Mesenchymal stem cell (in vitro differentiated cells and primary cell): ENCODE data around the gene SPNS3.

Experiments
- DNase-seq: peaks from one replicate; pipeline ENCODE4 v3.0.0-alpha.2; 2013
- H2AFZ ChIP-seq: one replicate; pipeline ENCODE4 v1.6.1; 2013; ENCODE audit warnings: low read depth, mild to moderate bottlenecking, control low read depth, inconsistent platforms, low read length, moderate library complexity
- H2AK5ac ChIP-seq: 2 replicates; pipeline ENCODE4 v1.6.1; 2013; ENCODE audit warnings: low read length, moderate library complexity, mild to moderate bottlenecking, inconsistent platforms; ENCODE audit not compliant: severe bottlenecking
- H2BK120ac ChIP-seq: one replicate; pipeline ENCODE4 v1.6.1; 2013; ENCODE audit warnings: low read depth, mild to moderate bottlenecking, inconsistent platforms, low read length, moderate library complexity
- H2BK12ac ChIP-seq, 2 experiments: one replicate each; pipeline ENCODE4 v1.6.1; 2013; ENCODE audit warnings: inconsistent platforms in 2 of 2, low read length in 2 of 2, mild to moderate bottlenecking in 2 of 2, moderate library complexity in 2 of 2, control low read depth in 1 of 2
- H2BK15ac ChIP-seq: one replicate; pipeline ENCODE4 v1.6.1; 2013; ENCODE audit warnings: mild to moderate bottlenecking, low read depth, inconsistent platforms; ENCODE audit not compliant: poor library complexity, severe bottlenecking
- H2BK5ac ChIP-seq: 2 replicates; pipeline ENCODE4 v1.6.1; 2013; ENCODE audit warnings: low read depth, mild to moderate bottlenecking, low read length, control low read depth, inconsistent platforms; ENCODE audit not compliant: poor library complexity, severe bottlenecking
- H3K14ac ChIP-seq, 2 experiments: one replicate each; pipeline ENCODE4 v1.6.1; 2013; ENCODE audit warnings: inconsistent platforms in 2 of 2, low read length in 2 of 2, control low read depth in 1 of 2, mild to moderate bottlenecking in 1 of 2, moderate library complexity in 1 of 2
- H3K18ac ChIP-seq, 2 experiments: one replicate each; pipeline ENCODE4 v1.6.1; 2013; ENCODE audit warnings: inconsistent platforms in 2 of 2, low read length in 2 of 2, control low read depth in 1 of 2, low read depth in 1 of 2, mild to moderate bottlenecking in 1 of 2
- H3K23ac ChIP-seq, 2 experiments: one replicate each; pipeline ENCODE4 v1.6.1; 2013; ENCODE audit warnings: inconsistent platforms in 2 of 2, low read length in 2 of 2, mild to moderate bottlenecking in 2 of 2, moderate library complexity in 2 of 2, control low read depth in 1 of 2
- H3K27ac ChIP-seq: 2 replicates; pipeline ENCODE4 v1.5.1; 2013; ENCODE audit warnings: mild to moderate bottlenecking, moderate library complexity, low read length, control low read depth, inconsistent platforms; ENCODE audit not compliant: poor library complexity, severe bottlenecking
- H3K27me3 ChIP-seq, 2 experiments: 2 replicates each; pipeline versions ENCODE4 v1.6.1 to v1.7.0; 2013; ENCODE audit warnings: low read length in 2 of 2, mild to moderate bottlenecking in 2 of 2, moderate library complexity in 2 of 2, control low read depth in 1 of 2, inconsistent platforms in 1 of 2; ENCODE audit not compliant: control insufficient read depth in 1 of 2, insufficient read depth in 1 of 2
- H3K36me3 ChIP-seq, 2 experiments: 2 replicates each; pipeline versions ENCODE4 v1.6.1 to v1.7.0; 2013; ENCODE audit warnings: low read length in 2 of 2, control low read depth in 1 of 2, inconsistent platforms in 1 of 2, low read depth in 1 of 2, mild to moderate bottlenecking in 1 of 2; ENCODE audit not compliant: insufficient read depth in 2 of 2, control insufficient read depth in 1 of 2
- H3K4ac ChIP-seq, 2 experiments: one replicate each; pipeline ENCODE4 v1.6.1; 2013; ENCODE audit warnings: inconsistent platforms in 2 of 2, low read length in 2 of 2, mild to moderate bottlenecking in 2 of 2, moderate library complexity in 2 of 2, control low read depth in 1 of 2, low read depth in 1 of 2
- H3K4me1 ChIP-seq: 2 replicates; pipeline ENCODE4 v1.6.1; 2013; ENCODE audit warnings: low read depth, low read length, control low read depth; ENCODE audit not compliant: control insufficient read depth, insufficient read depth
- H3K4me2 ChIP-seq: 2 replicates; pipeline ENCODE4 v1.6.1; 2013; ENCODE audit warnings: low read length, mild to moderate bottlenecking, inconsistent platforms; ENCODE audit not compliant: poor library complexity, severe bottlenecking
- H3K4me3 ChIP-seq, 2 experiments: 2 replicates each; pipeline versions ENCODE4 v1.5.1 to v1.7.0; 2013; ENCODE audit warnings: low read length in 2 of 2, mild to moderate bottlenecking in 2 of 2, control low read depth in 1 of 2, low read depth in 1 of 2; ENCODE audit not compliant: insufficient read depth in 1 of 2
- H3K79me1 ChIP-seq: replicated peaks from 2 replicates; pipeline ENCODE4 v1.6.1; 2013; ENCODE audit warnings: mild to moderate bottlenecking, control low read depth, low read length, inconsistent platforms; ENCODE audit not compliant: poor library complexity, severe bottlenecking
- H3K9ac ChIP-seq: 2 replicates; pipeline ENCODE4 v1.7.0; 2013; ENCODE audit warnings: mild to moderate bottlenecking, low read length, moderate library complexity
- H3K9me3 ChIP-seq: 2 replicates; pipeline ENCODE4 v1.7.0; 2013; ENCODE audit warnings: mild to moderate bottlenecking, low read length; ENCODE audit not compliant: control insufficient read depth
- H4K8ac ChIP-seq: one replicate; pipeline ENCODE4 v1.6.1; 2013; ENCODE audit warnings: inconsistent platforms, mild to moderate bottlenecking, low read length, moderate library complexity
- H4K91ac ChIP-seq: one replicate; pipeline ENCODE4 v1.6.1; 2013; ENCODE audit warnings: mild to moderate bottlenecking, low read length, inconsistent platforms
- WGBS: methylation state at CpG from one replicate; pipeline ENCODE4 v1.1.7; 2013; ENCODE audit warnings: mixed read lengths; 5-methylcytosine and 5-hydroxymethylcytosine counted together

Gene SPNS3

GRCh38 chr17:4513113-4514032, 79.6 kb downstream of the SPNS3 start:
- Histone ChIP-seq H3K9ac (no peak overlapping the region), H2BK12ac (no peak overlapping the region), H3K27me3 (peaks cover 19 to 46% of the 10 kb centered on the region in 2 experiments), H3K4me1 (peaks cover 18% of the 10 kb centered on the region), H3K79me1 (peaks cover 6% of the 10 kb centered on the region), H3K18ac (no peak overlapping the region), H3K23ac (no peak overlapping the region), H3K4me3 (no peak overlapping the region), H3K9me3 (no peaks in the 10 kb centered on the region), H2BK5ac (no peak overlapping the region), H3K27ac (no peak overlapping the region), H2AK5ac (no peak overlapping the region), H2BK120ac (no peak overlapping the region), H4K91ac (peak overlapping the region; percentile 34), H3K36me3 (peaks cover 0 to 37% of the 10 kb centered on the region in 2 experiments), H3K14ac (peak overlapping the region in 1 of 2 experiments; percentile 90), H3K4me2 (no peak overlapping the region), H3K4ac (no peak overlapping the region), H4K8ac (no peak overlapping the region), H2BK15ac (no peak overlapping the region), H2AFZ (no peak overlapping the region)
- WGBS, result 85% methylated on average over 24 of the region's 24 CpGs
- DNase-seq, result no peak

DNA sequence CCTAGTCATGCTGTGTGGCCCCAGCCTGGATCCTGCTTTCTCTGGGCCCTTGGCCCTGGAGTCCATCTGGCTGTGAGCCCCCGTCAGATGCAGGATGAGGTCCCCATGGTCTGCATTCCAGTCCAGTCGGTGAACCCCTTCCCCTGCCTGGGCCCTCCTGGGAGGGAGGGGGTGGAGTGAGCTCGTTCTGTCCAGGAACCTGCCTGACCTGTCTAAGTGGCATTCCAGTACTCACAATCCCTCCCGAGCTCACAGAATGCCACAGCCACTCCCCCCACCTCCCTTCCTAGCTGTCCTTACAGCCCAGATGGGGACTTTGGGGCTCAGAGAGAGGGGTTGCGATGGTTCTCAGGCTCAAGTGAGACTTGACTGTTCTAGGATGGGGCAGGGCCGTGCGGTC, 80.5 kb downstream of the SPNS3 start:
- H3K4me3 ChIP-seq, result no peak overlapping the region
- no peaks in the 10 kb centered on the region for H3K9me3 ChIP-seq
- peaks cover 17 to 51% of the 10 kb centered on the region in 2 experiments for H3K27me3 ChIP-seq
- no peak overlapping the region for H3K18ac ChIP-seq
- no peak overlapping the region for H2AFZ ChIP-seq
- peak overlapping the region; percentile 32 for H4K91ac ChIP-seq
- peaks cover 18% of the 10 kb centered on the region for H3K4me1 ChIP-seq
- 78% methylated on average over 3 of the region's 7 CpGs for WGBS
- no peak overlapping the region for H3K4ac ChIP-seq
- no peak overlapping the region for H3K23ac ChIP-seq
- H2BK12ac ChIP-seq, result no peak overlapping the region
- peaks cover 0 to 45% of the 10 kb centered on the region in 2 experiments for H3K36me3 ChIP-seq
- H2BK5ac ChIP-seq, result no peak overlapping the region
- DNase-seq, result no peak
- no peak overlapping the region for H3K4me2 ChIP-seq
- no peak overlapping the region for H3K14ac ChIP-seq
- peaks cover 6% of the 10 kb centered on the region for H3K79me1 ChIP-seq
- H2AK5ac ChIP-seq, result no peak overlapping the region
- H2BK120ac ChIP-seq, result no peak overlapping the region
- no peak overlapping the region for H2BK15ac ChIP-seq
- H4K8ac ChIP-seq, result peak overlapping the region; percentile 38
- H3K27ac ChIP-seq, result no peak overlapping the region
- H3K9ac ChIP-seq, result no peak overlapping the region

GRCh38 chr17:4514779-4515178, 81.0 kb downstream of the SPNS3 start:
- no peak overlapping the region for H4K8ac ChIP-seq
- no peaks in the 10 kb centered on the region for H3K9me3 ChIP-seq
- no peak overlapping the region for H2BK15ac ChIP-seq
- no peak overlapping the region for H3K4me3 ChIP-seq
- no peak overlapping the region for H4K91ac ChIP-seq
- no peak overlapping the region for H3K9ac ChIP-seq
- no peak overlapping the region for H2BK5ac ChIP-seq
- no peak overlapping the region for H2BK120ac ChIP-seq
- no peak overlapping the region for H3K27ac ChIP-seq
- H3K27me3 ChIP-seq, result peaks cover 15 to 46% of the 10 kb centered on the region in 2 experiments
- 78% methylated on average over 8 of the region's 11 CpGs for WGBS
- H3K4ac ChIP-seq, result no peak overlapping the region
- H3K79me1 ChIP-seq, result peaks cover 6% of the 10 kb centered on the region
- no peak overlapping the region for H2AFZ ChIP-seq
- H3K4me2 ChIP-seq, result no peak overlapping the region
- peaks cover 15% of the 10 kb centered on the region for H3K4me1 ChIP-seq
- no peak overlapping the region for H3K14ac ChIP-seq
- no peak overlapping the region for H3K23ac ChIP-seq
- H2BK12ac ChIP-seq, result no peak overlapping the region
- peaks cover 0 to 48% of the 10 kb centered on the region in 2 experiments for H3K36me3 ChIP-seq
- no peak overlapping the region for H2AK5ac ChIP-seq
- H3K18ac ChIP-seq, result no peak overlapping the region
- no peak for DNase-seq

DNA sequence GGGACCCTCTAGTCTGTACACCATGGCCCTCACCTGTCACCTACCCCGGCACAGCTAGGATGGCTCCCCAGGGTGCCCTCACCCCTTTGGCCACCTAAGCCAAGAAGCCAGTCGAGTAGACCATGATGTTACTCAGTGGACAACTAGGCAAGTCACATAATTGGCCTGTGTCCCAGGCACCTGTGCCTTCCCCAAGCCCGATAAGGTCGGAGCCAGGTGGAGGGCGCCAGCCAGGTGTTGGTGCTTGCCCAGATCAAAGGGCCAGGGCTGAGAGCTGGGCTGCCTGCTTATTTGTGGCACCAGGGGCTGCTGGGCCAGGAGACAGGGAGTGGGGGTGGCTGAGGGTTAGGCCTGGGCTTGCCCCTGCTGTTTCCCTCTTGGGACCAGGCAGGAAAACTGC, 81.8 kb downstream of the SPNS3 start:
- Histone ChIP-seq H3K23ac (no peak overlapping the region), H3K14ac (no peak overlapping the region), H2BK120ac (no peak overlapping the region), H2BK15ac (no peak overlapping the region), H2BK5ac (no peak overlapping the region), H3K9me3 (no peaks in the 10 kb centered on the region), H3K79me1 (peaks cover 6% of the 10 kb centered on the region), H3K27ac (no peak overlapping the region), H4K8ac (no peak overlapping the region), H3K9ac (no peak overlapping the region), H3K4me1 (peaks cover 15% of the 10 kb centered on the region), H3K27me3 (peaks cover 13 to 39% of the 10 kb centered on the region in 2 experiments), H3K4me2 (no peak overlapping the region), H2AK5ac (no peak overlapping the region), H2AFZ (no peak overlapping the region), H3K36me3 (peaks cover 0 to 42% of the 10 kb centered on the region in 2 experiments), H4K91ac (peak overlapping the region; percentile 39), H2BK12ac (no peak overlapping the region), H3K18ac (no peak overlapping the region), H3K4ac (no peak overlapping the region), H3K4me3 (no peak overlapping the region)
- 84% methylated on average over 5 of the region's 5 CpGs for WGBS
- no peak for DNase-seq
